Frontal cortex (tissue), 4 donors: ENCODE results near the gene CHN1. TPM values are rescaled to one million over a fixed set of nuclear protein-coding genes. Genes with fewer than 3 reads are reported as not detected.

Experiments
- DNase-seq, 2 donors: peaks; one replicate each; pipeline ENCODE4 v3.0.0; 2012; ENCODE audit warnings: low spot score in 2 of 2
- FAIRE-seq: peaks from 2 replicates; lab custom pipeline; 2012; peaks lifted over from hg19 to GRCh38; lab: Jason Lieb, UNC
- small RNA-seq: library from RNA; depleted of rRNA; stranded (forward); fragments of <200 nt; gene quantifications from one replicate; pipeline ENCODE3, GENCODE V24; 2014
- total RNA-seq: library from RNA; depleted of rRNA; stranded (reverse); fragments of >200 nt; gene quantifications from one replicate; pipeline ENCODE4 v1.2.3, GENCODE V29; 2014
- donor health status: control.
- donor health status: control.
- donor health status: control.

Gene CHN1
- total RNA-seq, 1 donor from 2014 or later: 57.1 TPM

DNA sequence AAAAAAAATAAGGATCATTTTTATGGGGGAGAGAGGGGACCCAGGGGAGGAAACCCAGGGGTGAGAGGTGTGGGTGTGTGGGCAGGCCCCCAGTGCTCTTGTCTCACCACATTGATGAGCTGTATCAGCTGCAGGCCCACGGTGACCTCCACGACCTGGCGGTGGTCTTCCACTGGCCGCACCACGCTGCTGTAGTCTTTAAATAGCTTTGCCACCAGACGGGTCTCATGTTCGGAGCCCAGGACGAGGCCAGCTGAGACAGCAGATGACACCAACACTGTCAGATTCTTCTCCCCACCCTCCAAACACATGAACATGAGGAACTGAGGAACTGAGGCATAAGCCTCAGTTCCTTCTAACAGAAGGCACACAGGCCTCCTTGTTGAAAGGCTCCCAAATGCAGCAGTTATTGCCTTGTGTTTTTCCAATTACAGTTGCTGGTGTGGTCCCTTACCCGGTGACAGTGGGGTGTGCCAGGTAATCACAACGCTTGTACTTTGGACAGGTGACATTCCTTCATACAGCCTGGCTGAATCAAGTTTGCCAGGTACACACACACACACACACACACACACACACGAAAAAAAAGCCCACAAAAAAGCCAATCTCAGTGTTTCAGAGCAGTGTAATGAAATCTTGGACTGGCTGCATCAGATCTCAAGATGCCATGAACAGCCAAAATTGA is 245.7 kb downstream of the CHN1 start:
- FAIRE-seq: no peak
- DNase-seq: no peak

DNA sequence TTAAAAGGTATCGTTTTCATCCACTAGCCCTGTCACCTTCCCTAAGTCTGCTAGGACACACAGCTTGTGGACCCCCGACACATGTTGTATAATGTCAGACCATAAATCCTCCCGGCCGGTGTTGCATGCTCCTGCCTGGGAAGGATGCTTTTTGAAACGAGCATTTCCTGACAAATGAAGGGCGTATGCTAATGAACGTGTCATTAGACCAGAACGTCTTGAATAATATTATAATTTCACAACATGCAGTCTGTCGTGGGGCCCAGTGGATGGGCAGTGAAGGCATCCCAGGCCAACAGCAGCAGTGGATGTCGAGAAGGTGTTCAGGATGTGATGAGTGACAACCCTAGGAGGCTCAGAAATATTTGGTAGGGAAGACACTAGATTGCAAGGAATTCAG is 248.4 kb downstream of the CHN1 start:
- FAIRE-seq (no peak), DNase-seq (no peak)

- FAIRE-seq (no peak), DNase-seq (no peak)
These were observed 252.0 kb downstream of the CHN1 start for GRCh38 chr2:174753038-174753633.

GRCh38 chr2:174752403-174753037 is 252.7 kb downstream of the CHN1 start:
- FAIRE-seq: no peak
- DNase-seq: no peak

GRCh38 chr2:174750923-174751441 is 254.2 kb downstream of the CHN1 start:
- no peak for FAIRE-seq
- no peak for DNase-seq

DNA sequence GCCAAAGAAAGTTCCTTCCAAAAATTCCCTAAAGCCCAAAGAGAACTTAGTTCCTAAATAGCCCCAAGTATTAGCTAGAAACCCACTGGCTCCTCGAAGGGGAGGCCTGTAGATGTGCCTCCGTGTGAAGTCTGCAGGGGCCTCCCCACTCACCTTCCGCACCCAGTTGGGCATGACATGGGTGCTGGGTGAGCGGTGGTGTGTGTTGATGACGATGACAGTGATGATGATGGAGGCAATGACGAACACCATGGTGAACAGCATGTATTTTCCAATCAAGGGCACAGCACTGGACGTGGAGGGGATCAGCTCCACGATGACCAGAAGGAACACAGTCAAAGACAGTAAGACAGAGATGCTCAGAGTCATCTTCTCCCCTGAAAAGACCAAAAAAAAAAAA is 255.4 kb downstream of the CHN1 start:
- FAIRE-seq (no peak), DNase-seq (no peak)

- FAIRE-seq: no peak
- no peak for DNase-seq
These were observed 256.2 kb downstream of the CHN1 start for GRCh38 chr2:174748948-174749347.

Small RNA genes lying within 50 kb of the gene (small RNA-seq; reads per million reads assigned to genes)
- gene RNU6-1290P: not detected
- not detected for gene RNU6-763P

Other genes with a start within 250 kb of the CHN1 start
- not detected for gene CHRNA1, start 240.9 kb downstream of the CHN1 start, total RNA-seq
- gene ATF2, start 162.8 kb upstream of the CHN1 start, total RNA-seq: 141 TPM
- gene ATP5MC3, start 176.3 kb upstream of the CHN1 start, total RNA-seq: 64.4 TPM